Measurements from ENCODE around the gene HGS.

DNA sequence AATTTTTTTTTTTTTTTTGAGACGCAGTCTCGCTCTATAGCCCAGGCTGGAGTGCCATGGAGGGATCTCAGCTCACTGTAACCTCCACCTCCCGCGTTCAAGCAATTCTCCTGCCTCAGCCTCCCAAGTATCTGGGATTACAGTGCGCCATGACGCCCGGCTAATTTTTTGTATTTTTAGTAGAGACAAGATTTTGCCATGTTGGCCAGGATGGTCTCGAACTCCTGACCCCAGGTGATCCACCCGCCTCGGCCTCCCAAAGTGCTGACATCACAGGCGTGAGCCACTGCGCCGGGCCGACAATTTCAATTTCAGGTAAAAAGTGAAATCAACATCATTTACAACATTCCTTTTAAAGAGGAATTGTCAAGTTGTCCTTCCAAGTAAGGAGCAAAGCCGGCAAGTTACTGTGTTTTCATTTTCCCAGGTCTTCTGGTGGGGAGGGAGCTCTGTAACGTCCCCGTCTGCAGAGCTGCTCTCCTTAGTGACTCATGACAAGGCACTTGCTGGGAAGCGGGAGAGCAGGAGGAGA, 47.8 kb upstream of the HGS start:
- TF ChIP-seq, protein P1, sequence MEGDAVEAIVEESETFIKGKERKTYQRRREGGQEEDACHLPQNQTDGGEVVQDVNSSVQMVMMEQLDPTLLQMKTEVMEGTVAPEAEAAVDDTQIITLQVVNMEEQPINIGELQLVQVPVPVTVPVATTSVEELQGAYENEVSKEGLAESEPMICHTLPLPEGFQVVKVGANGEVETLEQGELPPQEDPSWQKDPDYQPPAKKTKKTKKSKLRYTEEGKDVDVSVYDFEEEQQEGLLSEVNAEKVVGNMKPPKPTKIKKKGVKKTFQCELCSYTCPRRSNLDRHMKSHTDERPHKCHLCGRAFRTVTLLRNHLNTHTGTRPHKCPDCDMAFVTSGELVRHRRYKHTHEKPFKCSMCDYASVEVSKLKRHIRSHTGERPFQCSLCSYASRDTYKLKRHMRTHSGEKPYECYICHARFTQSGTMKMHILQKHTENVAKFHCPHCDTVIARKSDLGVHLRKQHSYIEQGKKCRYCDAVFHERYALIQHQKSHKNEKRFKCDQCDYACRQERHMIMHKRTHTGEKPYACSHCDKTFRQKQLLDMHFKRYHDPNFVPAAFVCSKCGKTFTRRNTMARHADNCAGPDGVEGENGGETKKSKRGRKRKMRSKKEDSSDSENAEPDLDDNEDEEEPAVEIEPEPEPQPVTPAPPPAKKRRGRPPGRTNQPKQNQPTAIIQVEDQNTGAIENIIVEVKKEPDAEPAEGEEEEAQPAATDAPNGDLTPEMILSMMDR (IDR thresholded peaks at IDR 0.05; ENCODE audit: poor library complexity): no peak
- TF ChIP-seq EZH2 (IDR thresholded peaks at IDR 0.05; ENCODE audit: borderline replicate concordance) (no peak), EZH2phosphoT487 (IDR thresholded peaks at IDR 0.05; ENCODE audit: low read depth, severe bottlenecking, unreplicated experiment) (no peak)
